Measurements from ENCODE around the gene ERF.
A peak's percentile ranks its signal among the peaks of the same experiment; 100 is the strongest.

The ERF gene

GRCh38 chr19:42286349-42287016, 31.6 kb upstream of the ERF start:
- DNase-seq: no peak

GRCh38 chr19:42285988-42286348, 31.0 kb upstream of the ERF start:
- no peak for DNase-seq

- no peak for DNase-seq
Measured at GRCh38 chr19:42285541-42285941, 30.6 kb upstream of the ERF start.

- DNase-seq: no peak
Measured at GRCh38 chr19:42284591-42285341, 29.8 kb upstream of the ERF start.

- peak; percentile 81 for DNase-seq
Measured at GRCh38 chr19:42284066-42284501, 29.2 kb upstream of the ERF start.

GRCh38 chr19:42283188-42284065, 28.5 kb upstream of the ERF start:
- peak; percentile 95 for DNase-seq

- no peak for DNase-seq
Measured at GRCh38 chr19:42282819-42283187, 27.9 kb upstream of the ERF start.

- DNase-seq: peak; percentile 6
Measured at GRCh38 chr19:42281827-42282762, 27.2 kb upstream of the ERF start.

- peak; percentile 44 for DNase-seq
Measured at GRCh38 chr19:42281146-42281826, 26.4 kb upstream of the ERF start.

GRCh38 chr19:42280815-42281145, 25.9 kb upstream of the ERF start:
- peak; percentile 44 for DNase-seq

GRCh38 chr19:42279902-42280814, 25.2 kb upstream of the ERF start:
- peak; percentile 87 for DNase-seq

GRCh38 chr19:42279155-42279901, 24.4 kb upstream of the ERF start:
- no peak for DNase-seq

GRCh38 chr19:42278452-42279154, 23.7 kb upstream of the ERF start:
- DNase-seq: no peak

GRCh38 chr19:42277821-42278451, 23.0 kb upstream of the ERF start:
- DNase-seq: no peak

GRCh38 chr19:42276821-42277220, 21.9 kb upstream of the ERF start:
- DNase-seq: peak; percentile 37

- no peak for DNase-seq
Measured at GRCh38 chr19:42276284-42276683, 21.4 kb upstream of the ERF start.

GRCh38 chr19:42275517-42275916, 20.6 kb upstream of the ERF start:
- no peak for DNase-seq

- no peak for DNase-seq
Measured at GRCh38 chr19:42275103-42275502, 20.2 kb upstream of the ERF start.
